ENCODE data around the gene SPATS2L. TPM values are rescaled to one million over a fixed set of nuclear protein-coding genes. Genes with fewer than 3 reads are reported as not detected.

SPATS2L gene
- total RNA-seq, 4 donors from 2014 or later = 60.7 to 81.3 (median 61.3) TPM

DNA sequence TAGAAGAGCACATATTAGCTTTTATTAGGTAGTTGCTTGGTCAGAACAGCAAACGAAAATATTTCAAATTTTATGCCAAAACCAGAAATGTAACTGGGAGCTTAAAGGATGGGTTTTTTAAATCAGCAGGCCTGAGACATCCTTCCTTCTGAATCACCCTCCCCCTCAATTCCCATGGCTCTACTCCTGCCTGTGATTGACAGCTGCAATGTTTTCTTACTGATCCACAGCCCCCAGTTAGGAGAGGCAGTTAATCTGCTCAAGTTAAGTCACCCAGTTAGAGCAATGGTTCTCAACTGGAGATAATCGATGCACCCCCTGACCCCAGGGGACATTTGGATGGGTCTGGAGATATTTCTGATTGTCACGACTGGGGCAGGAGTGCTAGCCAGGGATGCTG is 178.4 kb downstream of the SPATS2L start:
- no peak for TF ChIP-seq POLR2A (IDR thresholded peaks at IDR 0.05)
- TF ChIP-seq, protein P1, sequence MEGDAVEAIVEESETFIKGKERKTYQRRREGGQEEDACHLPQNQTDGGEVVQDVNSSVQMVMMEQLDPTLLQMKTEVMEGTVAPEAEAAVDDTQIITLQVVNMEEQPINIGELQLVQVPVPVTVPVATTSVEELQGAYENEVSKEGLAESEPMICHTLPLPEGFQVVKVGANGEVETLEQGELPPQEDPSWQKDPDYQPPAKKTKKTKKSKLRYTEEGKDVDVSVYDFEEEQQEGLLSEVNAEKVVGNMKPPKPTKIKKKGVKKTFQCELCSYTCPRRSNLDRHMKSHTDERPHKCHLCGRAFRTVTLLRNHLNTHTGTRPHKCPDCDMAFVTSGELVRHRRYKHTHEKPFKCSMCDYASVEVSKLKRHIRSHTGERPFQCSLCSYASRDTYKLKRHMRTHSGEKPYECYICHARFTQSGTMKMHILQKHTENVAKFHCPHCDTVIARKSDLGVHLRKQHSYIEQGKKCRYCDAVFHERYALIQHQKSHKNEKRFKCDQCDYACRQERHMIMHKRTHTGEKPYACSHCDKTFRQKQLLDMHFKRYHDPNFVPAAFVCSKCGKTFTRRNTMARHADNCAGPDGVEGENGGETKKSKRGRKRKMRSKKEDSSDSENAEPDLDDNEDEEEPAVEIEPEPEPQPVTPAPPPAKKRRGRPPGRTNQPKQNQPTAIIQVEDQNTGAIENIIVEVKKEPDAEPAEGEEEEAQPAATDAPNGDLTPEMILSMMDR (IDR thresholded peaks at IDR 0.05) = no peak
- intact Hi-C loops (cut with DNase I; ENCODE audit: low total_unique reads) = loop anchor here (5.0 kb wide), 1 partner anchor 503 kb away; no protein-coding TSS in a partner anchor
- 78 to 84% methylated on average over 3 of the region's 3 CpGs for WGBS, 2 donors
- H3K4me3 ChIP-seq (ENCODE audit: low read depth, poor library complexity, severe bottlenecking) = no peak overlapping the region
- no peak for DNase-seq (ENCODE audit: low spot score in 2 of 2)

- DNase-seq (ENCODE audit: low spot score in 2 of 2) = no peak
- WGBS, 2 donors = 39 to 43% methylated on average over 2 of the region's 2 CpGs
- no peak overlapping the region for H3K4me3 ChIP-seq (ENCODE audit: low read depth, poor library complexity, severe bottlenecking)
- intact Hi-C loops (cut with DNase I; ENCODE audit: low total_unique reads) = no loop called here
- TF ChIP-seq, protein P1 (IDR thresholded peaks at IDR 0.05) = no peak
- TF ChIP-seq POLR2A (IDR thresholded peaks at IDR 0.05) = no peak
These were observed 180.0 kb downstream of the SPATS2L start for GRCh38 chr2:200486529-200486928.

GRCh38 chr2:200488169-200488568 is 181.7 kb downstream of the SPATS2L start:
- intact Hi-C loops (cut with DNase I; ENCODE audit: low total_unique reads) = no loop called here
- TF ChIP-seq, protein P1 (IDR thresholded peaks at IDR 0.05) = no peak
- no peak for TF ChIP-seq POLR2A (IDR thresholded peaks at IDR 0.05)
- WGBS, 2 donors = 72 to 73% methylated on average over 4 of the region's 4 CpGs
- no peak for DNase-seq (ENCODE audit: low spot score in 2 of 2)
- no peak overlapping the region for H3K4me3 ChIP-seq (ENCODE audit: low read depth, poor library complexity, severe bottlenecking)

- no peak overlapping the region for H3K4me3 ChIP-seq (ENCODE audit: low read depth, poor library complexity, severe bottlenecking)
- intact Hi-C loops (cut with DNase I; ENCODE audit: low total_unique reads) = no loop called here
- TF ChIP-seq POLR2A (IDR thresholded peaks at IDR 0.05) = no peak
- TF ChIP-seq, protein P1 (IDR thresholded peaks at IDR 0.05) = no peak
- DNase-seq (ENCODE audit: low spot score in 2 of 2) = no peak
- 94 to 96% methylated on average over 22 of the region's 22 CpGs for WGBS, 2 donors
These were observed 183.5 kb downstream of the SPATS2L start for GRCh38 chr2:200490001-200490400.

GRCh38 chr2:200492656-200493055 is 186.2 kb downstream of the SPATS2L start:
- TF ChIP-seq POLR2A (IDR thresholded peaks at IDR 0.05) = no peak
- TF ChIP-seq, protein P1 (IDR thresholded peaks at IDR 0.05) = no peak
- no peak overlapping the region for H3K4me3 ChIP-seq (ENCODE audit: low read depth, poor library complexity, severe bottlenecking)
- intact Hi-C loops (cut with DNase I; ENCODE audit: low total_unique reads) = no loop called here
- DNase-seq (ENCODE audit: low spot score in 2 of 2) = no peak

DNA sequence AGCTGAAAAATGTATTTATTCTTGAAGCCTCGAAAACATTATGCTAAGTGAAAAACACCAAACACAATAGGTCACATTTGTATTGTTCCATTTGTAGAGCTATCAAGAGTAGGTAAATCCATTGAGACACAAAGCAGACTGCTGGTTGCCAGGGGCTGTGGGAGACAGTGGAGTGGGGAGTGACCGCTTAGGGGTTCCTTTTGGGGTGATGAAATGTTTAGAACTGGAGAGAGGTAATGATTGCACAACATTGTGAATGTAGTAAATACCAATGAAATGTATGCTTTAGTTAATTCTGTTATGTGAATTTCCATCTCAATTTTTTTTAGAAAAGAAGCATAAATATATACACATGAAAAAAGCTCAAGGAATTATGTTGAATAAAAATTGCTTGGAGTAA is 187.6 kb downstream of the SPATS2L start:
- 93% methylated on average over 2 of the region's 2 CpGs for WGBS, 2 donors
- H3K4me3 ChIP-seq (ENCODE audit: low read depth, poor library complexity, severe bottlenecking) = no peak overlapping the region
- DNase-seq (ENCODE audit: low spot score in 2 of 2) = no peak
- intact Hi-C loops (cut with DNase I; ENCODE audit: low total_unique reads) = no loop called here
- no peak for TF ChIP-seq POLR2A (IDR thresholded peaks at IDR 0.05)
- TF ChIP-seq, protein P1 (IDR thresholded peaks at IDR 0.05) = no peak

Data from lower leg skin (tissue), 4 donors.